AG04450 (cell line): ENCODE measurements around the gene BRD7. TPM values are rescaled to one million over a fixed set of nuclear protein-coding genes. Genes with fewer than 3 reads are reported as not detected.

Source experiments
- CTCF ChIA-PET: fragments of 300-600, 350-600 bp; formaldehyde crosslinking; extraction: SDS; loops from one replicate; lab custom pipeline; 2022; ENCODE audit warnings: antibody characterized with exemption, inconsistent platforms; lab: Charles Lee
- POLR2A ChIA-PET: fragments of 350-600 bp; formaldehyde crosslinking; extraction: SDS; loops from one replicate; lab custom pipeline; 2021; ENCODE audit warnings: antibody characterized with exemption, inconsistent platforms; lab: Yijun Ruan, JAX
- DNase-seq: peaks from one replicate; pipeline ENCODE4 v3.0.0-alpha.2; 2011; ENCODE audit warnings: low read depth, low spot score
- H3K27ac ChIP-seq: one replicate; pipeline ENCODE4 v1.5.1; 2012; ENCODE audit warnings: low read depth, low read length, control low read depth
- H3K27me3 ChIP-seq: one replicate; pipeline ENCODE4 v1.6.0; 2012; ENCODE audit warnings: low read length; ENCODE audit not compliant: control insufficient read depth, insufficient read depth
- H3K4me3 ChIP-seq: 2 replicates; pipeline ENCODE4 v1.5.1; 2011; ENCODE audit warnings: mild to moderate bottlenecking, low read depth, low read length, control low read depth
- H3K9me3 ChIP-seq: 2 replicates; pipeline ENCODE4 v1.5.1; 2012; ENCODE audit warnings: low read length; ENCODE audit not compliant: control insufficient read depth, insufficient read depth
- polyA plus RNA-seq: library from polyadenylated mRNA; depleted of rRNA; stranded (reverse); fragments of >200 nt; gene quantifications from 2 replicates; pipeline ENCODE4 v1.2.3, GENCODE V29; 2011
- TF ChIP-seq, protein P1 (sequence below): IDR thresholded peaks from 2 replicates; pipeline ENCODE4 v1.5.1; 2011; ENCODE audit warnings: low read depth, low read length, control low read depth, inconsistent platforms

Gene BRD7
- polyA plus RNA-seq, 1 experiment = 69.2 TPM

DNA sequence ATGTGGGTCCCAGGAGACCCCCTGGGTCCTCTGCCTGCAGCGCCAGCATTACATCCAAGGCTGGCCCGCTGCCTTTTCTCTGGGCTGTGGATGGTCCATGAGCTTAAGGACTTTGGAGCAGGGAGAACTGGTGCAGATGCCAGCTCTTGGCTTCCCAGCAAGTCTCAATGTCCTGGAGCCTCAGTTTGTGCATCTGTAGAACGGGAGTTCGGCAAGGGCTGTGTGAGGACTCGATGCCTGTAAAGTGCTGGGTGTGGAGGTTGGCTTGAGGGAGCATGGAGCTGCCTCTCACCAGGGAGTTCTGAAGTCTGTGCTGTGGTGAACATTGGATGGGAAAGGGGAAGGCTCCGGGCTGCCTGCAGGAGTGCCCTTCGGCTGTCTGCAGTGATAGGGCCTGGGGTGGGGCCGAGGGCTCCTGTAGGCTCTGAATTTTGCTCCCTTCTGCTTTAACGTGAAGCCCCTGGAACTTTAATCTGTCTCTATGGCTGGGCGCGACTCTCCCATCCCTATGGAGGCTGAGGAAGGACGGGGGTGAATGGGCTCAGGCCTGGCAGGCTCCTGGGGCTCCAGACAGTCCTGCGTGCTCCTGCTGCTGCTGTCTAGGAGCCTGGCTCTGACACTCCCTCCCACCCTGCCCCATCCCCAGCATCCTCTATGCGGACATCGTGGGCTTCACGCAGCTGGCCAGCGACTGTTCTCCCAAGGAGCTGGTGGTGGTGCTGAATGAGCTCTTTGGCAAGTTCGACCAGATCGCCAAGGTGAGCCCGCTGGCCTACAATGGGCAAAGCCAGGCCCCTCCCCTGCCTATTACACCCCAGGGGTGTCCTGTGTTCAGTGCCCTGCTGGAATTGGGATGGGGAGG lies 74.6 kb downstream of the BRD7 start:
- POLR2A ChIA-PET = no interaction called here
- DNase-seq = no peak
- Histone ChIP-seq H3K27me3 (no peaks in the 10 kb centered on the region), H3K27ac (no peak overlapping the region), H3K9me3 (no peaks in the 10 kb centered on the region), H3K4me3 (no peak overlapping the region)
- TF ChIP-seq, protein P1, sequence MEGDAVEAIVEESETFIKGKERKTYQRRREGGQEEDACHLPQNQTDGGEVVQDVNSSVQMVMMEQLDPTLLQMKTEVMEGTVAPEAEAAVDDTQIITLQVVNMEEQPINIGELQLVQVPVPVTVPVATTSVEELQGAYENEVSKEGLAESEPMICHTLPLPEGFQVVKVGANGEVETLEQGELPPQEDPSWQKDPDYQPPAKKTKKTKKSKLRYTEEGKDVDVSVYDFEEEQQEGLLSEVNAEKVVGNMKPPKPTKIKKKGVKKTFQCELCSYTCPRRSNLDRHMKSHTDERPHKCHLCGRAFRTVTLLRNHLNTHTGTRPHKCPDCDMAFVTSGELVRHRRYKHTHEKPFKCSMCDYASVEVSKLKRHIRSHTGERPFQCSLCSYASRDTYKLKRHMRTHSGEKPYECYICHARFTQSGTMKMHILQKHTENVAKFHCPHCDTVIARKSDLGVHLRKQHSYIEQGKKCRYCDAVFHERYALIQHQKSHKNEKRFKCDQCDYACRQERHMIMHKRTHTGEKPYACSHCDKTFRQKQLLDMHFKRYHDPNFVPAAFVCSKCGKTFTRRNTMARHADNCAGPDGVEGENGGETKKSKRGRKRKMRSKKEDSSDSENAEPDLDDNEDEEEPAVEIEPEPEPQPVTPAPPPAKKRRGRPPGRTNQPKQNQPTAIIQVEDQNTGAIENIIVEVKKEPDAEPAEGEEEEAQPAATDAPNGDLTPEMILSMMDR = no peak
- CTCF ChIA-PET = no interaction called here

DNA sequence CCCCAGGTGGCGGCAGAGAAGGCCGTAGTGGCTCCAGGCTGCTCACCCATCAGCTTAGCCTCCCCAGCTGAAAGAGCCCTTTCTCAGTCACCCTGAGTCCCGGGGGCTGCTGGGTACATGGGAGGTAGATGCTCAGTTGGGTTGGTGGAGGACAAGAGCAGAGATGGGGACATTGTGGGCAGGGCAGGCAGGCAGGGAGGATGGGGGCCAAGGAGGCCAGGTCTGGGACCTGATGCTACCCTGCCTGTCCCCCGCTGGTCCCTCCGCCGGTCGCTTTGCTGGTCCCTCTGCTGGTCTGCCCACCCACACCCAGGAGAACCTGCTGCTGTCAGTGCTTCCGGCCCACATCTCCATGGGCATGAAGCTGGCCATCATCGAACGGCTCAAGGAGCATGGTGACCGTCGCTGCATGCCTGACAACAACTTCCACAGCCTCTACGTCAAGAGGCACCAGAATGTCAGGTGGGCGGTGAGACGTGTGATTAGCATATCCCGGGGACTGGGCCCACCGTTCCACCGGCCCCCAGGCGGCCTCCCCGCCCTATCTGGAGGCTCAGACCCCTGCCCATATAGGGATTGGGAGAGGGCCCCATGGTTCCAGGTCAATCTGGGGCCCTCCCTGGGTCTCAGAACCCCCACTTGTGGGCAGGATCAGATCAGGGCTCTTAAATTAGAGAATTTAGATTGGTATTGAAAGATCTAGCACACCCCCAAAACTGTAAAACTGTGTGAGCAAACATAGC lies 75.6 kb downstream of the BRD7 start:
- DNase-seq = no peak
- Histone ChIP-seq H3K27ac (no peak overlapping the region), H3K27me3 (no peaks in the 10 kb centered on the region), H3K4me3 (no peak overlapping the region), H3K9me3 (no peaks in the 10 kb centered on the region; the same call in 1 of the 2 replicates)
- TF ChIP-seq, protein P1 = no peak
- CTCF ChIA-PET = no interaction called here
- POLR2A ChIA-PET = interaction anchor here (0.5 kb wide), 1 partner anchor 55 kb away, joined by 3 read pairs; no protein-coding TSS in a partner anchor

DNA sequence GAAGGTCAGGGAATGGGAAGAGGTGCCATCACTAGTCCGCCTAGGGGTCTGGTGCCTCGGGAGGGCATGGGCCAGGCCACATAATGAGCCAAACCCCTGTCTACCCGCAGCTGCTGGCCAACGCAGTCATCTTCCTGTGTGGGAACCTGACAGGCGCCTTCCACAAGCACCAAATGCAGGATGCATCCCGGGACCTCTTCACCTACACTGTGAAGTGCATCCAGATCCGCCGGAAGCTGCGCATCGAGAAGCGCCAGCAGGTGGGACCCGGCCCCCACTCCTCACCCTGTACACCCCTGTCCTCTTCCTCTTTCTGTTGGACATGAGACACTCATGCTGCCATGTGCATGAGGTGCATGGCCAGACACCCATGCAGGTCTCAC lies 76.2 kb downstream of the BRD7 start:
- ChIA-PET CTCF (no interaction called here), POLR2A (interaction anchor here (0.5 kb wide), 1 partner anchor 54 kb away, joined by 3 read pairs; no protein-coding TSS in a partner anchor)
- TF ChIP-seq, protein P1 = no peak
- no peak for DNase-seq
- H3K9me3 ChIP-seq = no peaks in the 10 kb centered on the region; the same call in 1 of the 2 replicates
- no peak overlapping the region for H3K27ac ChIP-seq
- H3K27me3 ChIP-seq = no peaks in the 10 kb centered on the region
- H3K4me3 ChIP-seq = no peak overlapping the region

DNA sequence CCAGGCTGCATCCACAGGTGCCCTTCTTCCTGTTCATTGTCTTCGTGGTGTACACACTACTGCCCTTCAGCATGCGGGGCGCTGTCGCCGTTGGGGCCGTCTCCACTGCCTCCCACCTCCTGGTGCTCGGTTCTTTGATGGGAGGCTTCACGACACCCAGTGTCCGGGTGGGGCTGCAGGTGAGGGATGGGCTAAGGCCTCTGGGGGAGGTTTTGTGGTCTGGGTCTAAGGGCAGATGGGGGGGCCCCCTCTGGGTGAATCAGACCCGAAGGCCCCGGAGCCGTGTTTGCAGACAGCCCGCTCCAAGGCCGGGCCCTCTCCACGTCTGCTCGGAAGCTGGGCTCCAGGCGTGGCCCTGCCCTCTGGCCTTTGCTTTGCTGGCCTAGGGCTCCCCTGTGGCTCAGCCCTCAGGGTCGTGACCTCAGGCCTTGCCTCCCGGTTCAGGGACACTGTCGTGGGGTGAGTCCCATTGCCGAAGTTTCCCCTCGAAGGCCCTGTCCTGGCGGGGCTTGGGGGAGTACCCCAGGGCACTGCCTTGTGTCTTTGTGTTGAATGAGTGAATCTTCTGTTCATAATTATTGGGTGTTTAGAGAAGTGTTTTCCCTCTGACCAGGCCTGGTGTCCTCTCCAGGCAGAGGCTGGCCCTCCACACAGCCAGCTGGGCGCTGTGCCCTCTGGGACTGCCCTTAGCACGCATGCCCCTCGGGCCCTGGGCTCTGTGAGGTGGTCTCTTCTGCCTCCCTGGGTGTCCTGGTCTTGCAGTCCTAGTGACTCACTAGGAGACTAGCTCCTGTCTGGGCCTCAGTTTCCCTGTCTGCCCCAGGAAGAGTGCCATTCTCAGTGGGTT lies 76.8 kb downstream of the BRD7 start:
- no peaks in the 10 kb centered on the region for H3K27me3 ChIP-seq
- no peak overlapping the region for H3K4me3 ChIP-seq
- ChIA-PET POLR2A (no interaction called here), CTCF (no interaction called here)
- H3K27ac ChIP-seq = no peak overlapping the region
- DNase-seq = no peak
- TF ChIP-seq, protein P1 = no peak
- H3K9me3 ChIP-seq = no peaks in the 10 kb centered on the region; the same call in 1 of the 2 replicates
